IMR-90 (cell line): ENCODE data around the gene ADAMTSL5. TPM values are rescaled to one million over a fixed set of nuclear protein-coding genes. Genes with fewer than 3 reads are reported as not detected.

Experiments used
- ATAC-seq: fragments of 200-7000 bp; cut with Tn5 transposase; 2 replicates; pipeline ENCODE4 v1.9.1; 2020; ENCODE audit warnings: low read depth, mild to moderate bottlenecking, moderate library complexity
- BruUV-seq: library from RNA; stranded (reverse); fragments of 400-500 nt; replicated peaks from 2 replicates; lab custom pipeline; 2021; lab: Mats Ljungman, UMichigan
- CTCF ChIA-PET: fragments of 300-600 bp; formaldehyde crosslinking; extraction: SDS; loops from one replicate; lab custom pipeline; 2021; ENCODE audit warnings: antibody characterized with exemption; lab: Yijun Ruan, JAX
- POLR2A ChIA-PET: fragments of 300-600 bp; sonication (Branson Sonifier 250); formaldehyde crosslinking; loops from one replicate; lab custom pipeline; 2022; ENCODE audit warnings: antibody characterized with exemption; ENCODE audit not compliant: unreplicated experiment; lab: Charles Lee
- DNase-seq: peaks from one replicate; pipeline ENCODE4 v3.0.0; 2013
- H2AFZ ChIP-seq: replicated peaks from 2 replicates; pipeline ENCODE3; 2013; ENCODE audit warnings: low read length, mild to moderate bottlenecking; ENCODE audit not compliant: poor library complexity
- H2AK5ac ChIP-seq: 2 replicates; pipeline ENCODE4 v1.6.1; 2013; ENCODE audit warnings: low read depth, low read length, inconsistent platforms
- H2AK9ac ChIP-seq: replicated peaks from 2 replicates; pipeline ENCODE3; 2013; ENCODE audit warnings: mild to moderate bottlenecking, low read depth, low read length, moderate library complexity; ENCODE audit not compliant: poor library complexity
- H2BK120ac ChIP-seq: 2 replicates; pipeline ENCODE4 v1.6.1; 2013; ENCODE audit warnings: low read depth, low read length, inconsistent platforms
- H2BK15ac ChIP-seq: 3 replicates; pipeline ENCODE4 v1.6.1; 2013; ENCODE audit warnings: low read depth, low read length, inconsistent platforms
- H2BK20ac ChIP-seq: 2 replicates; pipeline ENCODE4 v1.6.1; 2013; ENCODE audit warnings: low read depth, mild to moderate bottlenecking, inconsistent platforms, low read length, moderate library complexity
- H2BK5ac ChIP-seq: 2 replicates; pipeline ENCODE4 v1.6.1; 2013; ENCODE audit warnings: mild to moderate bottlenecking, low read depth, low read length, inconsistent platforms; ENCODE audit not compliant: poor library complexity, severe bottlenecking
- H3K14ac ChIP-seq: replicated peaks from 2 replicates; pipeline ENCODE4 v1.6.1; 2013; ENCODE audit warnings: low read depth, low read length, inconsistent platforms
- H3K18ac ChIP-seq: 2 replicates; pipeline ENCODE4 v1.6.1; 2013; ENCODE audit warnings: low read depth, low read length, control low read depth
- H3K23ac ChIP-seq: 2 replicates; pipeline ENCODE4 v1.6.1; 2013; ENCODE audit warnings: low read depth, low read length, inconsistent platforms
- H3K27ac ChIP-seq: 2 replicates; pipeline ENCODE4 v1.5.1; 2013; ENCODE audit warnings: mild to moderate bottlenecking, control low read depth, low read length; ENCODE audit not compliant: insufficient read depth
- H3K27me3 ChIP-seq: 2 replicates; pipeline ENCODE4 v1.6.1; 2013; ENCODE audit warnings: low read length; ENCODE audit not compliant: control insufficient read depth, insufficient read depth
- H3K36me3 ChIP-seq: 2 replicates; pipeline ENCODE4 v1.6.1; 2013; ENCODE audit warnings: low read length, mixed read lengths; ENCODE audit not compliant: control insufficient read depth, insufficient read depth
- H3K4ac ChIP-seq: 2 replicates; pipeline ENCODE4 v1.6.1; 2013; ENCODE audit warnings: low read depth, low read length, inconsistent platforms
- H3K4me1 ChIP-seq: 2 replicates; pipeline ENCODE4 v1.6.1; 2013; ENCODE audit warnings: low read length, mixed read lengths; ENCODE audit not compliant: control insufficient read depth, insufficient read depth
- H3K4me2 ChIP-seq: 2 replicates; pipeline ENCODE4 v1.6.1; 2013; ENCODE audit warnings: low read depth, mild to moderate bottlenecking, control low read depth, low read length, moderate library complexity
- H3K4me3 ChIP-seq: 2 replicates; pipeline ENCODE4 v1.5.1; 2013; ENCODE audit warnings: low read depth, mild to moderate bottlenecking, control low read depth, low read length, moderate library complexity; ENCODE audit not compliant: insufficient read depth
- H3K56ac ChIP-seq: 2 replicates; pipeline ENCODE4 v1.6.1; 2013; ENCODE audit warnings: low read length, inconsistent platforms; ENCODE audit not compliant: insufficient read depth; ENCODE audit errors: extremely low read depth
- H3K79me1 ChIP-seq, 2 experiments: 2 replicates each; pipeline ENCODE4 v1.6.1; 2013; ENCODE audit warnings: low read length in 2 of 2, inconsistent platforms in 1 of 2, low read depth in 1 of 2
- H3K9ac ChIP-seq: 2 replicates; pipeline ENCODE4 v1.6.1; 2013; ENCODE audit warnings: low read depth, low read length, control low read depth
- H3K9me1 ChIP-seq: 2 replicates; pipeline ENCODE4 v1.6.1; 2013; ENCODE audit warnings: low read length, inconsistent platforms; ENCODE audit not compliant: insufficient read depth
- H3K9me3 ChIP-seq: 2 replicates; pipeline ENCODE4 v1.6.1; 2013; ENCODE audit warnings: low read length; ENCODE audit not compliant: control insufficient read depth, insufficient read depth
- H4K20me1 ChIP-seq: 2 replicates; pipeline ENCODE4 v1.6.1; 2013; ENCODE audit warnings: low read length, inconsistent platforms; ENCODE audit not compliant: insufficient read depth
- H4K5ac ChIP-seq: 2 replicates; pipeline ENCODE4 v1.6.1; 2013; ENCODE audit warnings: mild to moderate bottlenecking, low read depth, low read length, control low read depth
- H4K8ac ChIP-seq, 2 experiments: 2 replicates each; pipeline ENCODE4 v1.6.1; 2013; ENCODE audit warnings: low read depth in 2 of 2, low read length in 2 of 2, control low read depth in 1 of 2, inconsistent platforms in 1 of 2
- H4K91ac ChIP-seq: 2 replicates; pipeline ENCODE4 v1.6.1; 2013; ENCODE audit warnings: low read depth, low read length, inconsistent platforms; ENCODE audit not compliant: insufficient read depth
- BHLHE40 ChIP-seq: fragments of 150-350 bp; IDR thresholded peaks from 2 replicates; pipeline ENCODE4 v1.6.1; 2016; ENCODE audit warnings: mild to moderate bottlenecking, low read depth, low read length
- CEBPB ChIP-seq: IDR thresholded peaks from 2 replicates; pipeline ENCODE4 v1.6.1; 2012; ENCODE audit warnings: low read depth, low read length, improper control_type of control experiment
- ELK1 ChIP-seq: fragments of 150-350 bp; IDR thresholded peaks from 2 replicates; pipeline ENCODE4 v1.6.1; 2016; ENCODE audit warnings: low read depth, mild to moderate bottlenecking, low read length, moderate library complexity, borderline replicate concordance
- FOS ChIP-seq: fragments of 150-350 bp; IDR thresholded peaks from 2 replicates; pipeline ENCODE4 v1.6.1; 2016; ENCODE audit warnings: low read depth, low read length
- MAZ ChIP-seq: IDR thresholded peaks from 2 replicates; pipeline ENCODE4 v1.6.1; 2012; ENCODE audit warnings: low read depth, mild to moderate bottlenecking, low read length, improper control_type of control experiment, moderate library complexity, borderline replicate concordance
- MXI1 ChIP-seq: IDR thresholded peaks from 2 replicates; pipeline ENCODE4 v1.6.1; 2012; ENCODE audit warnings: low read depth, mild to moderate bottlenecking, low read length, moderate library complexity, borderline replicate concordance
- NFE2L2 ChIP-seq: fragments of 150-350 bp; IDR thresholded peaks from 2 replicates; pipeline ENCODE4 v1.6.1; 2016; ENCODE audit warnings: low read depth, mild to moderate bottlenecking, low read length
- RAD21 ChIP-seq: IDR thresholded peaks from 2 replicates; pipeline ENCODE4 v1.6.1; 2012; ENCODE audit warnings: low read length, improper control_type of control experiment
- RCOR1 ChIP-seq: IDR thresholded peaks from 2 replicates; pipeline ENCODE4 v1.6.1; 2012; ENCODE audit warnings: mild to moderate bottlenecking, low read length, improper control_type of control experiment; ENCODE audit not compliant: insufficient replicate concordance
- RFX5 ChIP-seq: IDR thresholded peaks from 2 replicates; pipeline ENCODE4 v1.8.0; 2012; ENCODE audit warnings: low read depth, mild to moderate bottlenecking, low read length, moderate library complexity
- SMC3 ChIP-seq: fragments of 150-350 bp; IDR thresholded peaks from 2 replicates; pipeline ENCODE4 v1.6.1; 2016; ENCODE audit warnings: low read depth, mild to moderate bottlenecking, antibody characterized with exemption, low read length, moderate library complexity
- WGBS, 2 experiments: methylation state at CpG; one replicate each; pipeline versions ENCODE4 v1.1.5 to v1.1.7; 2013; ENCODE audit warnings: missing lambda C conversion rate in 2 of 2; ENCODE audit not compliant: insufficient read length in 1 of 2; ENCODE audit errors: extremely low coverage in 2 of 2; 5-methylcytosine and 5-hydroxymethylcytosine counted together
- dilution Hi-C: fragments of 300-500 bp; cut with HindIII; formaldehyde crosslinking; loops from one replicate; pipeline ENCODE4 v1.14.3; 2018; ENCODE audit warnings: low sequenced_read_pairs; ENCODE audit not compliant: unreplicated experiment
- in situ Hi-C: fragments of 300-500 bp; cut with MboI; formaldehyde crosslinking; loops from 3 replicates; pipeline ENCODE4 v1.14.3; 2019; ENCODE audit warnings: low sequenced_read_pairs, inconsistent platforms, mixed read lengths
- intact Hi-C: fragments of 100-400 bp; cut with micrococcal nuclease; formaldehyde crosslinking; loops from 2 replicates; pipeline ENCODE4 v1.10.0; 2022
- polyA plus RNA-seq, 3 experiments: library from polyadenylated mRNA; depleted of rRNA; stranded (reverse); fragments of >200 nt; gene quantifications; 2 replicates each; pipeline ENCODE4 v1.2.3, GENCODE V29; 2012; ENCODE audit warnings: low replicate concordance in 1 of 3
- total RNA-seq: library from RNA; depleted of rRNA; stranded (reverse); fragments of >200 nt; gene quantifications from 2 replicates; pipeline ENCODE4 v1.2.3, GENCODE V29; 2012
- TF ChIP-seq, protein P1 (sequence below): fragments of 150-350 bp; IDR thresholded peaks from 2 replicates; pipeline ENCODE4 v1.6.1; 2017; ENCODE audit warnings: mild to moderate bottlenecking, antibody characterized with exemption, low read length, low read depth
- TF ChIP-seq, protein P2 (sequence below): conservative IDR thresholded peaks from 2 replicates; pipeline ENCODE4 v1.5.1; 2012; ENCODE audit warnings: mild to moderate bottlenecking, low read depth, low read length, improper control_type of control experiment

ADAMTSL5 gene
- total and polyA plus RNA-seq, 2 of the 4 experiments (the other 2 are of a cell fraction) = 0.90 to 10.8 TPM

- no peak for TF ChIP-seq SMC3
These were observed 45.1 kb downstream of the ADAMTSL5 start (continued) for GRCh38 chr19:1467490-1468273.

- no TSS peak for BruUV-seq
- TF ChIP-seq RFX5 (no peak), RCOR1 (no peak), SMC3 (no peak), CEBPB (no peak), MAZ (no peak), NFE2L2 (no peak), FOS (no peak), MXI1 (no peak), RAD21 (no peak), BHLHE40 (no peak), ELK1 (no peak)
- TF ChIP-seq, protein P1, sequence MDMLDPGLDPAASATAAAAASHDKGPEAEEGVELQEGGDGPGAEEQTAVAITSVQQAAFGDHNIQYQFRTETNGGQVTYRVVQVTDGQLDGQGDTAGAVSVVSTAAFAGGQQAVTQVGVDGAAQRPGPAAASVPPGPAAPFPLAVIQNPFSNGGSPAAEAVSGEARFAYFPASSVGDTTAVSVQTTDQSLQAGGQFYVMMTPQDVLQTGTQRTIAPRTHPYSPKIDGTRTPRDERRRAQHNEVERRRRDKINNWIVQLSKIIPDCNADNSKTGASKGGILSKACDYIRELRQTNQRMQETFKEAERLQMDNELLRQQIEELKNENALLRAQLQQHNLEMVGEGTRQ = no peak
- TF ChIP-seq, protein P2, sequence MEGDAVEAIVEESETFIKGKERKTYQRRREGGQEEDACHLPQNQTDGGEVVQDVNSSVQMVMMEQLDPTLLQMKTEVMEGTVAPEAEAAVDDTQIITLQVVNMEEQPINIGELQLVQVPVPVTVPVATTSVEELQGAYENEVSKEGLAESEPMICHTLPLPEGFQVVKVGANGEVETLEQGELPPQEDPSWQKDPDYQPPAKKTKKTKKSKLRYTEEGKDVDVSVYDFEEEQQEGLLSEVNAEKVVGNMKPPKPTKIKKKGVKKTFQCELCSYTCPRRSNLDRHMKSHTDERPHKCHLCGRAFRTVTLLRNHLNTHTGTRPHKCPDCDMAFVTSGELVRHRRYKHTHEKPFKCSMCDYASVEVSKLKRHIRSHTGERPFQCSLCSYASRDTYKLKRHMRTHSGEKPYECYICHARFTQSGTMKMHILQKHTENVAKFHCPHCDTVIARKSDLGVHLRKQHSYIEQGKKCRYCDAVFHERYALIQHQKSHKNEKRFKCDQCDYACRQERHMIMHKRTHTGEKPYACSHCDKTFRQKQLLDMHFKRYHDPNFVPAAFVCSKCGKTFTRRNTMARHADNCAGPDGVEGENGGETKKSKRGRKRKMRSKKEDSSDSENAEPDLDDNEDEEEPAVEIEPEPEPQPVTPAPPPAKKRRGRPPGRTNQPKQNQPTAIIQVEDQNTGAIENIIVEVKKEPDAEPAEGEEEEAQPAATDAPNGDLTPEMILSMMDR = no peak
These were observed 45.7 kb downstream of the ADAMTSL5 start for GRCh38 chr19:1467215-1467489.

More at GRCh38 chr19:1467215-1467489, 45.7 kb downstream of the ADAMTSL5 start:
- no peak overlapping the region for H4K91ac ChIP-seq
- H2AK5ac ChIP-seq = no peak overlapping the region
- no peak overlapping the region for H3K14ac ChIP-seq
- no peak overlapping the region for H3K9ac ChIP-seq
- no peak overlapping the region for H2BK15ac ChIP-seq
- peaks cover 0 to 6% of the 10 kb centered on the region in 2 experiments; a peak in 1 of 4 replicates for H3K79me1 ChIP-seq
- ChIA-PET CTCF (no interaction called here), POLR2A (no interaction called here)
- H2BK20ac ChIP-seq = no peak overlapping the region
- no peak overlapping the region for H3K27ac ChIP-seq
- no peak overlapping the region for H2AK9ac ChIP-seq
- H3K4me1 ChIP-seq = peaks cover 21% of the 10 kb centered on the region
- no peak overlapping the region for H4K8ac ChIP-seq
- dilution Hi-C loops = no loop called here
- no peak overlapping the region for H2BK120ac ChIP-seq
- WGBS, 2 experiments = 9% methylated on average over 11 of the region's 36 CpGs; no CpG with 5 or more reads in 1 of the 2 experiments
- H4K20me1 ChIP-seq = peaks cover 64% of the 10 kb centered on the region
- no peaks in the 10 kb centered on the region for H3K9me1 ChIP-seq
- intact Hi-C loops = no loop called here
- no peak overlapping the region for H2AFZ ChIP-seq
- no peaks in the 10 kb centered on the region; the same call in 1 of the 2 replicates for H3K9me3 ChIP-seq
- H3K56ac ChIP-seq = no peak overlapping the region
- peaks cover 62% of the 10 kb centered on the region for H3K27me3 ChIP-seq
- H3K4me3 ChIP-seq = no peak overlapping the region
- no peak overlapping the region for H3K4ac ChIP-seq
- no peak for DNase-seq
- no peak overlapping the region for H3K4me2 ChIP-seq
- no peak overlapping the region for H4K5ac ChIP-seq
- ATAC-seq = no peak
- H3K36me3 ChIP-seq = no peaks in the 10 kb centered on the region
- no peak overlapping the region for H3K23ac ChIP-seq
- in situ Hi-C loops = no loop called here
- no peak overlapping the region for H2BK5ac ChIP-seq
- H3K18ac ChIP-seq = no peak overlapping the region
